Stimulated activated CD4-positive, alpha-beta T cell treated with anti-CD3 and anti-CD28 coated beads, TNF-alpha, amount 100 ng/mL, for 48 hours (primary cell): ENCODE data around the gene S100A8.
"Not testable (repeated sequence)": the region's sequence is repeated elsewhere in the genome, so short reads cannot be mapped to it uniquely, and the experiment has no call there.

Experiments
- DNase-seq, 3 donors: peaks; one replicate each; pipeline ENCODE4 v3.0.0-alpha.2; 2020; ENCODE audit warnings: low read depth in 3 of 3

The S100A8 gene

GRCh38 chr1:153417136-153417888, 26.4 kb upstream of the S100A8 start:
- no peak for DNase-seq

- DNase-seq, result no peak
Measured at GRCh38 chr1:153415850-153416570, 25.1 kb upstream of the S100A8 start, which contains the start of gene S100A7A. S100A7A (plus strand) TSS chr1:153416520; CDS start chr1:153418083, 1,563 bp downstream.

DNA sequence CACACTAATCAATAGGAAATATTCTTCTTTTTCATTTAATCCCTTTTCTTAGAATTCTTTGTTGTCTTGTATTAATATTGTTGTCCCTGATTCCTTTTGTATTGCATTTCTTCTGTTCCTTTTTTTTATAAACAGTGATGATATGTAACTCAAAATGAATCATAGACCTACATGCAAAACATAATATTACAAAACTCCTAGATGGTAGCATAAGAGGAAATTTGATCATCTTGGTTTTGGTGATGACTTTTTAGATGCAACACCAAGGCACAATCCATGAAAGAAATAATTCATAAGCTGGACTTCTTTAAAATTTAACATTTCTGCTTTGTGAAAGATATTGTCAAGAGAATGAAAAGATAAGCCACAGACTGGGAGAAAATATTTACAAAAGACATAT, 23.1 kb upstream of the S100A8 start:
- DNase-seq, result not testable (repeated sequence)

DNA sequence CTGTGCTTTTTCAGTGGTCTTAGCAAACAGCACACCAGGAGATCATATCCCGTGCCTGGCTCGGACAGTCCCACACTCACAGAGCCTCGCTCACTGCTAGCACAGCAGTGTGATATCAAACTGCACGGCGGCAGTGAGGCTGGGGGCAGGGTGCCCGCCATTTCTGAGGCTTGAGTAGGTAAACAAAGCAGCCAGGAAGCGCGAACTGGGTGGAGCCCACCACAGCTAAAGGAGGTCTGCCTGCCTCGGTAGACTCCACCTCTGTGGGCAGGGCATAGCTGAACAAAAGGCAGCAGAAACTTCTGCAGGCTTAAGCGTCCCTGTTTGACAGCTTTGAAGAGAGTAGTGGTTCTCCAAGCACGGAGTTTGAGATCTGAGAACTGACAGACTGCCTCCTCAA, 16.4 kb upstream of the S100A8 start:
- not testable (repeated sequence) for DNase-seq

- not testable (repeated sequence) for DNase-seq
Measured at GRCh38 chr1:153405825-153406599, 15.1 kb upstream of the S100A8 start.

DNA sequence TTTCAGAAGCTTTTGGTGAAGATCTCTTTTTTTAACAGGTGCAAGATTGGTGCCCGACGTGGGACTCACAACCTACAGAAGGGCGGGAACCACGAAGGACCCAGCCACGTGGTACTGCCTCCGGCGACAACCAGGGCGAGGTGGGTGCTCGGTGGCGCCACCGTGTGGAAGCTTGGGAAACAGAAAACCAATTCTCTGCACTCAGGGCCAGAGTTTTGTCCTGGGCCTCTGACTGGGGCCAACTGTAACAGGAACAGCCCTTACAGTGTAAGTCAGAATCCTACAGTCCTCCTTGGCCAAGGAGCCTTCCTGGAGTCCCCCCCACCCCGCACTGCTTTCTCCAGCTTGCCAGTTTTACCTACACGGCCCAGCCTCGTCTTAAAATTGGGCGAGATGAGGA, 13.9 kb upstream of the S100A8 start:
- DNase-seq, result peak; percentile 38 to 53 (median 53)

GRCh38 chr1:153404086-153404635, 13.3 kb upstream of the S100A8 start:
- no peak for DNase-seq

DNA sequence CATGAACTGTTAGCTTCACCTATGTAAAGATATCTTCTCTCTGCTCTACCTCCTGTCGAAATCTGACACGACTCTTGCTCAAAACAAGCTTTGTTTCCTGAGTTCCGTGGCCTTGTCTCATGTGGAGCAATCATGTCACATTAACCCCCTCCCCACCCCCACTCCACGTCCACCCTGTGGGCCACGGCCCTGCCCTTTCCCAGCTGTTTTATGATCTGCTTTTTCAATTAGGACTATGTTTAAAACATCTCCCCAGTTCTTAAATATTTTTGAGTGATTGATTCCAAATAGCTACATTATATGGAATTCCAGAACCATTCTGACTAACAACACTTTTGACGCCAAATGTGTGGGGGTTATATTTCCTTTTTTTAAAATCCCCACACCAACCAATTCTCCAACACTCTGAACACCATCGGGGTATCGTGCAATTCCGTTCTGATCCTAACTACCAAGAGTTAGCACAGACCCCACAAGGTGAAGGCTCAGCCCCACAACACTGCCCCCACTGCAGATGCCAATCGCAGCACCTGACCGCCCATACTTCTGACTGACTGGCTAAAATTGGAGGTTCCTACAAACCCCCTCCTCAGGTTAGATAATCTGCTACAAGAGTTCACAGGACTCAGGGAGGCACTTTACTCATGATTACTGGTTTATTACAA, 12.7 kb upstream of the S100A8 start:
- DNase-seq, result no peak

DNA sequence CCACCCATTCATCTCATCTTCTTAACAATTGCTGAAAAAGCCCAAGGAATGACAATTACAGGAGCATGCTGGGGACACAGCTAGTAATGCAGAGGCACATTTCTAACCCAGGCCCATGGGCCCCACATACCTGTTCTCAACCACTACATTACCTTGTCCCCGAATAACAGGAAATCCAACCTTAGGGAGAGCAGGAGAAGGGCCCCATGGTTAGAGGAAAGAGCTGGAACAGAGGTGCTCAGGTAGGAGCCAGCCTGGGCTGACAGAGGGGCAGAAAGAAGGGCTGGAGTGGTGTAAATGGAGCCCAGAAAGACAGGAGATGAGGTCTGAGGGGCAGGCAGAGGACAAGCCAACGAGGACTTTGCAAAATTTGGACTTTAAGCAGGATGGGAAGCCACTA, 11.4 kb upstream of the S100A8 start:
- DNase-seq, result no peak

GRCh38 chr1:153401461-153401860, 10.6 kb upstream of the S100A8 start:
- no peak for DNase-seq

GRCh38 chr1:153400244-153400643, 9.4 kb upstream of the S100A8 start:
- DNase-seq, result no peak

- no peak for DNase-seq
Measured at GRCh38 chr1:153399401-153400055, 8.7 kb upstream of the S100A8 start.

DNA sequence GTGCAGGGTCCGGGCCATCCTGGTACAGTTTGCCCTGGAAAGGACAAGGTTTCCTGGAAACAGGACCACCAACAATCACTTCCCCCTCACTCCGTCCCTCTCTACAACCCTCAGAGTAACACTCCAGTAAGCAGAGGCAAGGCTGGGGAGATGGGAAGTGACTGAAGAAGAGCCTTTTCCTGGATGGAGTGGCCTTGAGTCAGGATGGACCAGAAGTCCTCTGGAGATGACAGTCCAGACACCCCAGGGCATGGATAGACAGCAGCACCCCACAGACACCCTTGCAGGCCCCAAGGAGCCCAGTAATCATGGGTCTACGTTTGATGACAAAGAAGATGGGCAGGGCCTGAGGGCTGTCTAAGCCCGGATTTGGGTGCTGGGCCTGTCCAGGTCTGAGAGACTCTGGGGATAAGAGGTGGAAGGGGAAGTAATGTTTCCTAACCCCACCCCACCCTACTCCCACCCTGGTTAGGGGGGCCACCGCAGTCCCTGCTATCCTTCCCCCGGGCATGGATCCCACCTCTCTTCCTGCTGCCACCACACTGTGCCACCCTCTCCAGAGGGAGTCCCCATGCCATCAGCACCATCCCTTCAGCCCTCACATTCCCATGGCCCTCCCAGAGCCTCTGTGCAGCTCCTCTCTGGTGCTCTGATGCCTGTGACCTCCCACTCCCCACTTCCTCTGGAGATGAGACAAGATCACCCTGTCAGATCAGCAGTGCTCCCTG, 7.2 kb upstream of the S100A8 start:
- no peak for DNase-seq

- no peak for DNase-seq
Measured at GRCh38 chr1:153397051-153397923, 6.4 kb upstream of the S100A8 start.

DNA sequence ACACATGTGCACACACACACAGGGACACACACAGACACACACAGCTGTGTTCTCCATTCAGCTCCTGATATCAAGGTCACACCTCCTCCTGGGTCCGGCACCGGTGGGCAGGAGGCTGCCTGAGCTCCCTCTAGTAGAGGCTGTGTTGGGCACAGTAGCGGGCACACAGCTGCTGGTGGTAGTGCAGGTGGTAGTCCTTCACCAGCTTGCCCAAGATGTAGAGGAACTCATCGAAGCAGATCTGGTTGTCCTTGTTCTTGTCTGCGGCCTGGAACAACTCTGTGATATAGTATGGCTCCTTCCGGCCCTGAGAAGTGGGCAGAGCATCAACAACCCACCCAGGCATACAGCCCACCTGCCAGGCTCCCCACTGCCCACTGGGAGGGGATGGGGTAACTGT, 5.6 kb upstream of the S100A8 start:
- no peak for DNase-seq

DNA sequence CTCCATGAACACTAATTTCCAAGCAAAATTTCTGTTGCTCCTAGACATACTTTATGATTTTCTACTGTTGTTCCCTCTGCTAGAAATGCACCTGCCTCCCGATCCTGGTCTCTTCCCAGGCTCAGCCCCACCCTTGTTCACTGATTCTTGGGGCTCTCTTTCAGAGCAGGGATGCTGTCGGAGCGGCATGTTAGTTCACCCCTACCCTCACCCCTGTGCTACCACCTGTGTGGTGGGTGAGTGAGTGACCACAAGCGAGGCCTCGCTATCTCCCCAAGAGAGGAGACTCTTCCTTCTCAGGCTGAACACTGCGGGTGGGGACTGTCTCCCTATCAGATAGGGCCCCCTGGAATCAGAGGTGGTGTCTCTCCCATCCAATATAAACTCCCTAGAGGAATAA, 4.9 kb upstream of the S100A8 start:
- DNase-seq, result no peak

DNA sequence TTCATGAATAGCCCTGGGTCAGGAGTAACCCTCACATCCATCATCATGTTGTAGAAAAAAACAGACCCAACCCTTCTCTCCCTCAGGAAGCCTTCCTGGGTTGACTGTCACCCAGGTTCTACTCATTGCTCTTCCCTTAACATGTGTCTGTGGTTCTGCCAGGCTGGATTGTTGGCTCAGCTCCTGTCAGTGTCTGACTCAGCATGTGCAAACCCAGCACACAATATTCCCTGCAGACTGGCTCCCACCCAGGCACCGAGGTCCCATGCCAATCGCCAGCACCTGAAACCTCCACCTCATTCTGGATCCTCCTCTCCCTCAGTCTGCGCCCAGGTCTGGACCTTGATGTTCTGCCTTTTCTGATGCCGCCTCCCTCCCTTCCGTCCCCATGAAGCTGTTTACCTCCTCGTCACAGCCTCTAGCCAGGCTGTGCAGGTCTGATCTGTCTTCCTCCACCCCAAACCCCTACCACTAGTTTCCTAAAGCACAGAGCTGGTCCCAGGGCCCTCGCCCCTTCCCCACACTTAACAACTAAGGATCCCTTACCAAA, 4.3 kb upstream of the S100A8 start:
- no peak for DNase-seq

DNA sequence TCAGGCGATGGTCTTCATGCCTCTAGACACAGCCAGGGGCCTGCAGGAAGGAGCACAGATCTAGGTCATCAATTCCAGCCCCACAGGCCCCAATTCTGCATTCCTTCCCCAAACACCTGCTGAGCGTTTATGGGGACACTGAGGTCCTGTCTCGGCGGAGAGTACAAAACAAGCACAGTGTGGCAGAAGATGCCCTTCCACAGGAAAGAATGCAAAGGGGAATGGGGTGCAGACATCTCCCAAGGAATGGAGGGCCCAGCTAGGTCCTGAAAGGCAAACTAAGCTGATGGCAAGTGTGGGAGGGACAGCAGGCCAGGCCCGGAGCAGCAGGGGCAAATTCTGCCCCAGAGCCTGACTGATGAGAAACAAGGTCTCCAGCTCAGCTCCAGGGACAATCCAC, 3.5 kb upstream of the S100A8 start:
- DNase-seq, result no peak

- no peak for DNase-seq
Measured at GRCh38 chr1:153393926-153394325, 3.1 kb upstream of the S100A8 start.
